Measurements from ENCODE around the gene EPS8L1.

Gene EPS8L1

DNA sequence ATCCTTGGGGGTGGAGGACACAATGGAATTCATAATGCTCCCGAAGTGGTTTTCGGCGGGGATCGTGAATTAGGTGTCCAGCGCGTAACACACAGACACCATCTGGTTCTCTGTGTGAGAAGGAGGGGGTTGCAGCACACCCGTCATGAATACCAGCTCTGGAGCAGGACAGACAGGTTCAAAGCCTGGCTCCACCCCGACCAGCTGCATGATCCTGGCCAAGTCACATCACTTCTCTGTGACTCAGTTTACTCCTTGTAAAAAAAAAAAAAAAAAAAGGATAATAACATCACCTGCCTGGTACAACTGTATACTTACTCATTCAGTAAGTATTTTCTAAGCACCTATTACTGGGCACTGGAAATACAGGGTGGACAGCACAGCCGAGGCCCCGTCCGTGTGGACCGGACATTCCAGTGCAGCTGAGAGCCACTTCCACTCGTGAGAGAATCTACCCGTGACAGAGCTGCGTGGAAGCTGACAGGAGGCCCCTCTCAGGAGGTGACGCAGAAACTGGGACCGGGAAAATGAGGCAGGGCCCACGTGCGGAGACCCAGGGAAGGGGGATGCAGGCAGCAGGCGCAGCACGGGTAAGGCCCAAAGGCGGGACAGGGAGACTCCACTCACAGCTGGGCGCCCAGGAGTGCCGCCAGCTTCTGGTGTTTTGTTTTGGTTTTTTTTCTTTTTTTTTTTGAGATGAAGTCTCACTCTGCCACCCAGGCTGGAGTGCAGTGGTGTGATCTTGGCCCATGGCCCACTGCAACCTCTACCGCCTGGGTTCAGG, 24.7 kb upstream of the EPS8L1 start:
- Histone ChIP-seq H3K36me3 (ENCODE audit: insufficient read depth, low read length) (no peaks in the 10 kb centered on the region), H3K79me2 (ENCODE audit: insufficient read depth, low read length) (no peaks in the 10 kb centered on the region)

DNA sequence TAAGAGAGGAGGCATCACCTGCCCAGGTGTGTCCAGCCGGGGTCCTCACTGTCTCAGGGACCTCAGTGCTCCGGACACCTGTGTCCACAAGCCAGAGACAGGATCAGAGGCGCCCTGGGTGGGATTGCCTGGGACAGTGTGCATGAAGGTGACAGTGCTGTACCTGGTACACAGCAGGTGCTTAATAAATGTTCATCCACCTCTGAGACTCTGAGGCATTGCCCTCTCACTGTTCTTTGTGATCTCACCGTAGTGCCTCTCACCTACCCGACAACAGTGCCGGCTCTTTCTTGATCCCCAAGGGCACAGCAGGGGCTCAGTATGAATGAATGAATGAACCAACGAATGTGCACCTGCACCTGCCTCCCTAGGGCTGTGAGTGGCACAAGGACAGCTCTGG, 21.9 kb upstream of the EPS8L1 start:
- Histone ChIP-seq H3K9me3 (ENCODE audit: insufficient read depth, low read depth, low read length) (no peaks in the 10 kb centered on the region), H3K79me2 (ENCODE audit: insufficient read depth, low read length) (no peaks in the 10 kb centered on the region), H3K27me3 (ENCODE audit: insufficient read depth, low read length, poor library complexity, severe bottlenecking) (no peaks in the 10 kb centered on the region), H4K20me1 (ENCODE audit: insufficient read depth, low read length, poor library complexity, severe bottlenecking) (no peaks in the 10 kb centered on the region), H3K9me2 (replicated peaks; ENCODE audit: low read depth, low read length) (no peaks in the 10 kb centered on the region), H3K9ac (ENCODE audit: low read depth, low read length, poor library complexity, severe bottlenecking) (no peak overlapping the region), H3K4me3 (ENCODE audit: low read length, poor library complexity, severe bottlenecking) (no peak overlapping the region), H3F3A (ENCODE audit: low read depth) (no peaks in the 10 kb centered on the region), H3K36me3 (ENCODE audit: insufficient read depth, low read length) (no peaks in the 10 kb centered on the region), H3K4me2 (ENCODE audit: low read depth, low read length, poor library complexity, severe bottlenecking) (no peak overlapping the region), H2AFZ (ENCODE audit: low read length) (no peak overlapping the region), H3K4me1 (ENCODE audit: insufficient read depth, low read length, poor library complexity, severe bottlenecking) (no peaks in the 10 kb centered on the region)
- TF ChIP-seq, protein P1, sequence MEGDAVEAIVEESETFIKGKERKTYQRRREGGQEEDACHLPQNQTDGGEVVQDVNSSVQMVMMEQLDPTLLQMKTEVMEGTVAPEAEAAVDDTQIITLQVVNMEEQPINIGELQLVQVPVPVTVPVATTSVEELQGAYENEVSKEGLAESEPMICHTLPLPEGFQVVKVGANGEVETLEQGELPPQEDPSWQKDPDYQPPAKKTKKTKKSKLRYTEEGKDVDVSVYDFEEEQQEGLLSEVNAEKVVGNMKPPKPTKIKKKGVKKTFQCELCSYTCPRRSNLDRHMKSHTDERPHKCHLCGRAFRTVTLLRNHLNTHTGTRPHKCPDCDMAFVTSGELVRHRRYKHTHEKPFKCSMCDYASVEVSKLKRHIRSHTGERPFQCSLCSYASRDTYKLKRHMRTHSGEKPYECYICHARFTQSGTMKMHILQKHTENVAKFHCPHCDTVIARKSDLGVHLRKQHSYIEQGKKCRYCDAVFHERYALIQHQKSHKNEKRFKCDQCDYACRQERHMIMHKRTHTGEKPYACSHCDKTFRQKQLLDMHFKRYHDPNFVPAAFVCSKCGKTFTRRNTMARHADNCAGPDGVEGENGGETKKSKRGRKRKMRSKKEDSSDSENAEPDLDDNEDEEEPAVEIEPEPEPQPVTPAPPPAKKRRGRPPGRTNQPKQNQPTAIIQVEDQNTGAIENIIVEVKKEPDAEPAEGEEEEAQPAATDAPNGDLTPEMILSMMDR (conservative IDR thresholded peaks at IDR 0.05; ENCODE audit: low read length), result no peak
- TF ChIP-seq EZH2phosphoT487 (IDR thresholded peaks at IDR 0.05; ENCODE audit: borderline replicate concordance), result no peak

More for the DNA sequence above, 24.7 kb upstream of the EPS8L1 start:
- Histone ChIP-seq H3K9ac (ENCODE audit: low read depth, low read length, poor library complexity, severe bottlenecking) (no peak overlapping the region), H3K4me3 (ENCODE audit: low read length, poor library complexity, severe bottlenecking) (no peak overlapping the region), H2AFZ (ENCODE audit: low read length) (no peak overlapping the region), H3F3A (ENCODE audit: low read depth) (no peaks in the 10 kb centered on the region), H4K20me1 (ENCODE audit: insufficient read depth, low read length, poor library complexity, severe bottlenecking) (no peaks in the 10 kb centered on the region), H3K9me3 (ENCODE audit: insufficient read depth, low read depth, low read length) (no peaks in the 10 kb centered on the region), H3K4me2 (ENCODE audit: low read depth, low read length, poor library complexity, severe bottlenecking) (no peak overlapping the region), H3K9me2 (replicated peaks; ENCODE audit: low read depth, low read length) (no peaks in the 10 kb centered on the region), H3K4me1 (ENCODE audit: insufficient read depth, low read length, poor library complexity, severe bottlenecking) (no peaks in the 10 kb centered on the region), H3K27me3 (ENCODE audit: insufficient read depth, low read length, poor library complexity, severe bottlenecking) (no peaks in the 10 kb centered on the region)
- TF ChIP-seq, protein P1 (conservative IDR thresholded peaks at IDR 0.05; ENCODE audit: low read length), result no peak

DNA sequence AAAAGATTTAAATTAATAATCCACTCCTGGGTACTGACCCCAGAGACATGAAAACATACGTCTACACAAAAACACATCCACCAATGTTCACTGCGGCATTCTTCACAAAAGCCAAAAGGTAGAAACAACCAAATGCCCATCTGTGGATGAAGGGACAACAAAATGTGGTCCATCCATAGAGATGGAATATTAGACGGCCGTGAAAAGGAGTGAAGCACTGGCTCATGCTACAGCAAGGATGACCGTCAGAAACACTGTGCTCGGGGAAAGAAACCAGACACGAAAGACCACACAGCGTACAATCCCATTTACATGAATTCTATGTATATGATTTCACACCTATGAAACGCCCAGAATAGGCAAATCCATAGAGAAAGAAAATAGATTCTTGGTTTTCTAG, 18.8 kb upstream of the EPS8L1 start:
- Histone ChIP-seq H3K4me2 (ENCODE audit: low read depth, low read length, poor library complexity, severe bottlenecking) (no peak overlapping the region), H3K4me1 (ENCODE audit: insufficient read depth, low read length, poor library complexity, severe bottlenecking) (no peaks in the 10 kb centered on the region), H3K9me2 (replicated peaks; ENCODE audit: low read depth, low read length) (no peaks in the 10 kb centered on the region), H3F3A (ENCODE audit: low read depth) (no peaks in the 10 kb centered on the region), H4K20me1 (ENCODE audit: insufficient read depth, low read length, poor library complexity, severe bottlenecking) (no peaks in the 10 kb centered on the region), H3K36me3 (ENCODE audit: insufficient read depth, low read length) (no peaks in the 10 kb centered on the region), H3K4me3 (ENCODE audit: low read length, poor library complexity, severe bottlenecking) (no peak overlapping the region), H3K79me2 (ENCODE audit: insufficient read depth, low read length) (no peaks in the 10 kb centered on the region), H2AFZ (ENCODE audit: low read length) (no peak overlapping the region), H3K9me3 (ENCODE audit: insufficient read depth, low read depth, low read length) (no peaks in the 10 kb centered on the region), H3K9ac (ENCODE audit: low read depth, low read length, poor library complexity, severe bottlenecking) (no peak overlapping the region), H3K27me3 (ENCODE audit: insufficient read depth, low read length, poor library complexity, severe bottlenecking) (no peaks in the 10 kb centered on the region)
- TF ChIP-seq, protein P1 (conservative IDR thresholded peaks at IDR 0.05; ENCODE audit: low read length), result no peak
- TF ChIP-seq EZH2phosphoT487 (IDR thresholded peaks at IDR 0.05; ENCODE audit: borderline replicate concordance), result no peak
